Stimulated activated CD8-positive, alpha-beta memory T cell treated with anti-CD3 and anti-CD28 coated beads, Interleukin-7, amount 100 ng/mL, for 1 hour (primary cell): Measurements from ENCODE around the gene PGA3.
"Not testable (repeated sequence)": the region's sequence is repeated elsewhere in the genome, so short reads cannot be mapped to it uniquely, and the experiment has no call there.

ENCODE experiments used
- DNase-seq, 2 donors: peaks; one replicate each; pipeline ENCODE4 v3.0.0-alpha.2; 2020; ENCODE audit warnings: low read depth in 2 of 2

PGA3 gene

DNA sequence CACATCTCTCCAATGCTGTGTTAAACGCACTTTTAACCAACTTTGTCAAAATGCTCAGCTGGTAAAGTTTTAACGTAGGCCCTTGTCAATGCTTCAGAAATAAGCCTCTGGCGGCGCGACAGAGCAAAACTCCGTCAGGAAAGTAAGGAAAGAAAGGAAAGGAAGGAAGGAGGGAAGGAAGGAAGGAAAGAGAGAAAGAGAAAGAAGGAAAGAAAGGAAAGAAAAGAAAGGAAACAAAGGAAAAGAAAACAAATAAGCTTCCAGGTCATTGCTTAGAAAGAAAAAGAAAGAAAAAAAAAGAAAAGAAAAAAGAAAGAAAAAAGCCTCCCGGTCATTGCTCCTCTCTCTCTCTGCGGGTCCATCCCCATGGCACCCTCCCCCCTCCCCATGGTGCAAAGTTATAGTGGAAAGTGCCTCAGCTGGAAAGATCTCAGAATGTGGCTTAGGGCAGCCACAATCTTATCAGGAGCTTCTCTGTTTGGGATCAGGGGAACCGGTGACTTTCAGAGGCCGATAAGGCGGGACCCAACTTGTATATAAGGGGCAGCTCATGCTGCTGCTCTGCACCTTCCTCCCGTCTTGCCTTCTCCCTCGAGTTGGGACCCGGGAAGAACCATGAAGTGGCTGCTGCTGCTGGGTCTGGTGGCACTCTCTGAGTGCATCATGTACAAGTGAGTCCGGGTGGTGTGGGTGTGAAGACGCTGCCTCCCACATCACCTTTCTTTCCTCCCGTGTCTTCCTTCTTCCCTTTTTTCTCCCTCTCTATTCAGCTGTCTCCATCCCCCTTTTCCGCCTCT is at the start of gene PGA3:
TSS of gene PGA3 (plus strand) at position 566 of the 797 bp plus-strand sequence. CDS start at position 616, 50 bp downstream.
- DNase-seq: not testable (repeated sequence)

GRCh38 chr11:61153593-61154095 is 49.7 kb upstream of the PGA3 start:
- DNase-seq: no peak

DNA sequence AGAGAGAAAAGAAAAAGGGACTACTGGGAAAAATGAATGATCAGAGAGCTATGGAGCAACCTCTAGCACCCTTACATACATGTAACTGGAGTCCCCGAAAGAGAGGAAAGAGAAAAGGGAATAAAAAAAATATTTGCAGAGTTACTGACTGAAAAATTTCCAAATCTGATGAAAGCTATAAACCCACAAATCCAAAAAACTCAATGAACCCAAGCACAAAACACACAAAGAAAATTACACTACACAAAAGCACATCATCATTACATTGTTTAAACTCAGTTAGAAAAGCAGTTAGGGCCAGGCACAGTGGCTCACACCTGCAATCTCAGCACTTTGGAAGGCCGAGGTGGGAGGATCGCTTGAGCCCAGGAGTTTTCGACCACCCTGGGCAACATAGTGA is 48.8 kb upstream of the PGA3 start:
- DNase-seq: no peak

- DNase-seq: no peak
These were observed 48.0 kb upstream of the PGA3 start for GRCh38 chr11:61155312-61155711.

DNA sequence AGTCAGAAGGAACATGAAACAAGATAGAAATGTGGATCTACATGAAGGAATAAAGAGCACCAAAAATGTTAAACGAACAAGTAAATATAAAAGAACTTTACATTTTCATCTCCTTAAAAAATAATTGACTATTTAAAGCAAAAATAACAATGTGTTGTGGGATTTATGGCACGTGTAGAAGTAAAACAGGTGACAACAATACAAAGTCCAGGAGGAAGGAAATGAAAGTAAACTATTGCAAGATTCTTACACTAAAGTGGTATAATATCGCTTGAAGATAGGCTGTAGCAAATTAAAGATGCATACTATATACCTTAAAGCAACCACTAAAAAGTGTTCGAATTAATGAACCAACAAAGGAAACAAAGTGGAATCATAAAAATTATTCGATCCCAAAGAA is 47.6 kb upstream of the PGA3 start:
- no peak for DNase-seq

- DNase-seq: no peak
These were observed 45.6 kb upstream of the PGA3 start for GRCh38 chr11:61157743-61158142.

GRCh38 chr11:61158691-61159381 is 44.5 kb upstream of the PGA3 start:
- DNase-seq: no peak

DNA sequence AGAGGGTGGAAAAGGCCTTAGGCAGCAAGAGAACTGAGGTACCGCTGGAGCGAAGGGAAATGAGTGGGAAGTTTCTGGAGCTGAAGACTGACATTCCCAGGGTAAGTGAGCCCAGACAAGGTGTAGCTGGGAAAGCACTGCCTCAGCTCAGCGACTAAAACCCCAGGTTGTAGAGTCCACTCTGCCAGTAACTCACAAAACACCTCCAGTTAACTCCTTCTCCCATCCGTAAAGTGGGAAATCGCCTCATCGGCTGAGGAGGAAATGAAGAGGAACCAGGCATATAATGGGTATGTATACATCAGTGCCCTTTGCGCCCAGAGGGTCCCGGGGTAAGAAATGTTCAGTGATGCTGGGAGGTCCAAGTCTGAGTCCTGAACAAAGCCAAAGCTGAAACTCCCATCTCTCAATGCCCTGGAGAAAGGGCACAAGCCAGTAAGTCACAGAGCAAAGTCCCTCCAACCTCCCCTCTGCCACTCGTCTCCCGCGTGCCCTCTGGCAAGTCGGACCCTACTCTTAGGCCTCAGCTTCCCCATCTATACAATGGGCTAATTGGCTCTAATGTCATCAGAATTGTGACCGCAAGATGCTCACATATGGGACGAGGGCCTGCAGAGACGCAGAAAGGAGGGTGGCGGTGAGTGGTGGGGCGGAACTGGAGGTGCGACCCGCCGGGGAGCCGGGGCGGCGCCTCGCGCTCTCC is 42.7 kb upstream of the PGA3 start:
- no peak for DNase-seq

GRCh38 chr11:61161190-61162091 is 41.9 kb upstream of the PGA3 start, which contains the start of gene VPS37C:
TSS of gene VPS37C (minus strand) at chr11:61161426. CDS start at chr11:61138829, 22,597 bp downstream.
- peak; percentile 83 to 84 for DNase-seq

DNA sequence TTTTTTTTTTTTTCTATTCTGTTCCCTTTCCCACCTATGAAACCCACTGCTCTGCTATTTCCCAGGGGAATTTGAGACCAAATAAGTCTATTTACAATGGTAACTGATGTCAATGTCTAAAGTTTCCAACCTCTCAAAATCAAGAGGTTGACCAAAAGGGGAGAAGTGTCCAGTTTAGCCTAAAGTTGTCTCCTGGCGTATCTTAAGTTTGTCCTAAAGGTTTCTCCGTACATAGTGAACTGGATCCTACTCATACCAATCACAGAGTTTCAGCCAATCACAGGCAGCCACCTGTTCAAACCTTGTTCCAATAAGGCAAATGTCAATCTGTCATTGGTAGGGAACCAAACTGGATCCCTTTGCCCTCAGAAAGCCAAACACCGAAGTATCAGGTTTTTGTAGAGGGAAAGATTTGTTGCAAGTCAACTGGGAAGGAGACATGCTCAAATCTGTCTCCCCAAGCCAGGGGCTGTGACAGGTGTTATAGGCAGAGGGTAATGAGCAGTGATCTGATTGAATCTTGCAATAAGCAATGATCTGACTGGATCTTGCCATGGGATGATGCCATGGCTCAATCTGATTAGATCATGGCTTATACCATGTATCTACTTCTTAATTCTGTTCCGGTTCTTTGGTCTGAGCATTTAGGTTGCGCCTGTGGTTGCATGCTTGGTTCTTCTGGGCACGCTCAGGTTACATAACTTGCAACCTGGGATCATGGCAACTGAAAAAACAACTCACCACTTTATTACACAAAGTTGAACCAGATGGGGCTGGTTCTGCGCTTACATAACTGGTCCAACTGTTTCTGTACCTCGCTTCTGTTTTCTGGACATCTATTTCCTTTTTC is 41.0 kb upstream of the PGA3 start:
- no peak for DNase-seq

- no peak for DNase-seq
These were observed 40.3 kb upstream of the PGA3 start for GRCh38 chr11:61163021-61163420.

DNA sequence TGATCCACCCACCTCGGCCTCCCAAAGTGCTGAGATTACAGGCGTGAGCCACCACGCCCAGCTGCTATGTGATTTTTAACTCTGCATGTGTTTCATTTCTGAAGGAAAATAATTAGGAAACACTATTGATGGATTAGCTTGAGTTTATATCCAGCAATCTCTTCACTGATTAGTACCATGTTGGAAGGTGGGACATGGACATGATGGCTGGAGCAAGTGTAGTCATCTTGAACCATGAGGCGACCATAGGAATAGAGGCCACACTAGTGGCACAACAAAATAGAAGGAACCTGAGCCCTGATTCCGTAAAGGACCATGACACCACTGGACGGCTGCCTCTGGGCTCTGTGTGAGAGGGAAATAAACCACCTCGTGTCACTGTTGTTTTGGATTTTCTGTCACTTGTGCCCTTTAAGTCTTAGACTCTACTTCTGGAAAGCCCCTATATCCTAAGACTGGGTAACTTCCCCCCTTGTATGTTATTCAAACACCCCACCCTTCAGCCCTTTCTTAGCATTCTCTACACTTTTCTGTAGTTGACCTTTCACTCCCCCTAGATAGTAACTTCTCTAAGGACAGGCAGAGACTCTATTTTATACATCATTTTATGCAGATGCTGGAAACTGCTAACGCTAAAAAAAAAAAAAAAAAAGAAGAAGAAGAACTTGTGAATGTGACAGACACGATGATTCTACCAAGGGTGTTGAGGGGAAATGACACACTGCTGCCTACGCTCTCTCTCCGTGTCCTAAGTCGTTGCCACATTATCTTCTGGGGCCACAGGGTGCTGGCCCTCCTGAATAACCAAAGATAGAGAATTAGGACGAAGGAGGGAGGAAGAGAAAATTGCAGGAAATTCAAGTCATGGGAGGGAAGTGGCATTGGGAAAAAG is 39.4 kb upstream of the PGA3 start:
- no peak for DNase-seq

DNA sequence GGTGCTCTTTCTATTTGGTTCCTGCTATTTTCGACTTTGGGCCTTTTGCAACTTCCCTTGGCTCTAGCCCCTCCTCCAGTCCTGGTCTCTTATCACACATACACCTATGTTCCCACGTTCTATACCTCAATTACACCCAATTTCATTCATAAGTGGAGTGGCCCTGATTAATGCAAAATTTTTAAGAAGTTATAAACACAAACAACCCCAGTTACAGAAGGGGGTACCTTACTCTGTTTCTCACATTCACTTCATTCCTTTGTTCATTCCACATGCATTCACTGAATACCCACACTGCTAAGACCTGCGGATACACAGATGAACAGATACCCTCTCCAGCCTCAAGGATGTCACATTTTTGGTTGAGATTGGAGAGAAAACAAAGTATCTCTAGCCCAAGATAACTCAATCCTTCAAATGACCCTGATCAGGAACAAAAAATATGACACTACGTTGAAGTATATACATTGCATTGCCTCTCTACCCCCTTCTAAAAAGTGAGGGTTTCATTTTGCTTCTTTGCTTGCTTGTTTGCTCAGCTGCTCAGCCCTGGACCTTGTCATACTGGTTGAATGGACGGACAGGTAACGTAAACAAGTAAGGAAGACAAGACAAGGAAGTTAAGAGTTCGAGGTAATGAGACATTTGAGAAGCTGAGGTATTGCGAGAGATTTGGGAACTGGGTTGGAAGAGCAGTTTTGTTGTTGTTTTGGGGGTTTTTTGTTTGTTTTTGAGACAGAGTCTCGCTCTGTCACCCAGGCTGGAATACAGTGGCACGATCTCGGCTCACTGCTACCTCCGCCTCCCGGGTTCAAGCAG is 38.5 kb upstream of the PGA3 start:
- DNase-seq: no peak

DNA sequence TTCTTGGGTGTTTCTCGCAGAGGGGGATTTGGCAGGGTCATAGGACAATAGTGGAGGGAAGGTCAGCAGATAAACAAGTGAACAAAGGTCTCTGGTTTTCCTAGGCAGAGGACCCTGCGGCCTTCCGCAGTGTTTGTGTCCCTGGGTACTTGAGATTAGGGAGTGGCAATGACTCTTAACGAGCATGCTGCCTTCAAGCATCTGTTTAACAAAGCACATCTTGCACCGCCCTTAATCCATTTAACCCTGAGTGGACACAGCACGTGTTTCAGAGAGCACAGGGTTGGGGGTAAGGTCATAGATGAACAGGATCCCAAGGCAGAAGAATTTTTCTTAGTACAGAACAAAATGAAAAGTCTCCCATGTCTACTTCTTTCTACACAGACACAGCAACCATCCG is 37.5 kb upstream of the PGA3 start:
- not testable (repeated sequence) for DNase-seq

- not testable (repeated sequence) for DNase-seq
These were observed 37.0 kb upstream of the PGA3 start for GRCh38 chr11:61166331-61166730.

DNA sequence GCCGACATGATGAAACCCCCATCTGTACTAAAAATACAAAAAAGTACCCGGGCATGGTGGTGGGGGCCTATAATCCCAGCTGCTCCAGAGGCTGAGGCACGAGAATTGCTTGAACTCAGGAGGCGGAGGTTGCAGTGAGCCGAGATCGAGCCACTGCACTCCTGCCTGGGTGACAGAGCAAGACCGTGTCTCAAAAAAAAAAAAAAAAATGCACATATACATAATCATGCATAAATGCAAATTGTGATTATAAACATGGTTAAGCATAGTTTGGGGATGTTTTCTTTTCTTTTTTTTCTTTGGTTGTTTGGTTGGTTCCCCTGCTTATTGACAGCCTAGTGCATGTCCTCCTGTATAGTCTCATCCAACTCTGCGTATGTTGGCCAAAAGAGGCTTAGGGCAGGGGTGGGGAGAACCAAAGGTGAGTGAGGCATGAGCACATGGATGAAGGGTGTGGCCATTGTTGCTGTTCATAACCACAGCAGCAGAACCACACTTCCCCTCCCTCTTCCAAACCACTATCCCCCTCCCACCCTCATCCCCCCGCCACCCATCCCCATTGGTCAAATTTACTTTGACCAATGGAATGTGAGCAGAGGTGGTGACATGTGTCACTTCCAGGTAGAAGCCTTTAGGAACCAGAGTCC is 35.1 kb upstream of the PGA3 start:
- no peak for DNase-seq

- DNase-seq: no peak
These were observed 34.5 kb upstream of the PGA3 start for GRCh38 chr11:61168800-61169199.

GRCh38 chr11:61170566-61170965 is 32.7 kb upstream of the PGA3 start:
- no peak for DNase-seq
